HL-60 (cell line): ENCODE data around the gene ZNF622.

Source experiments
- GABPA ChIP-seq: IDR thresholded peaks from 2 replicates; pipeline ENCODE4 v1.6.1; 2012; ENCODE audit warnings: low read depth
- POLR2AphosphoS5 ChIP-seq: IDR thresholded peaks from 2 replicates; pipeline ENCODE4 v1.6.1; 2012; ENCODE audit warnings: low read depth
- TF ChIP-seq, protein P1 (sequence below): IDR thresholded peaks from one replicate; pipeline ENCODE4 v1.5.1; 2011; ENCODE audit warnings: low read length, control low read depth, inconsistent platforms; ENCODE audit not compliant: insufficient read depth
- TF ChIP-seq, protein P2 (sequence below): IDR thresholded peaks from 2 replicates; pipeline ENCODE4 v1.6.1; 2012; ENCODE audit warnings: low read depth; ENCODE audit not compliant: insufficient replicate concordance

DNA sequence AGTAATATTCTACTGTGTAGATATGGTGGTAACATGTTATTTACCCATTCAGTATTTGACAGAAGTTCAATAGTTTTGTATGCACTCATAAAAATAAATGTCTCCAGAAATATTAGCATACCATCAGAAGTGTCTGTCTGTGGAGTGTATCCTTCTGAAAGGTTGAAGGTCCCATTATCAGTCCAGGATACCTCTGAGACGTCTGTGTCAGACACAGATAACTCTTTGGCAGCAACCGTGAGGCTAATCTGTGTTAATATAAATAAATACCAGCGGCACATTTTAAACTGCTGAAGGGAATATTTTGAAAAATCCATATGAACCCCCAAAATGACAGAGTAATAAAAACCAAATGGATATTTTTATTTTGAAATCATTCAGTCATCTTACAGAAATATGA lies 11.9 kb upstream of the ZNF622 start:
- TF ChIP-seq, protein P1, sequence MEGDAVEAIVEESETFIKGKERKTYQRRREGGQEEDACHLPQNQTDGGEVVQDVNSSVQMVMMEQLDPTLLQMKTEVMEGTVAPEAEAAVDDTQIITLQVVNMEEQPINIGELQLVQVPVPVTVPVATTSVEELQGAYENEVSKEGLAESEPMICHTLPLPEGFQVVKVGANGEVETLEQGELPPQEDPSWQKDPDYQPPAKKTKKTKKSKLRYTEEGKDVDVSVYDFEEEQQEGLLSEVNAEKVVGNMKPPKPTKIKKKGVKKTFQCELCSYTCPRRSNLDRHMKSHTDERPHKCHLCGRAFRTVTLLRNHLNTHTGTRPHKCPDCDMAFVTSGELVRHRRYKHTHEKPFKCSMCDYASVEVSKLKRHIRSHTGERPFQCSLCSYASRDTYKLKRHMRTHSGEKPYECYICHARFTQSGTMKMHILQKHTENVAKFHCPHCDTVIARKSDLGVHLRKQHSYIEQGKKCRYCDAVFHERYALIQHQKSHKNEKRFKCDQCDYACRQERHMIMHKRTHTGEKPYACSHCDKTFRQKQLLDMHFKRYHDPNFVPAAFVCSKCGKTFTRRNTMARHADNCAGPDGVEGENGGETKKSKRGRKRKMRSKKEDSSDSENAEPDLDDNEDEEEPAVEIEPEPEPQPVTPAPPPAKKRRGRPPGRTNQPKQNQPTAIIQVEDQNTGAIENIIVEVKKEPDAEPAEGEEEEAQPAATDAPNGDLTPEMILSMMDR = no peak
- TF ChIP-seq POLR2AphosphoS5 (no peak), GABPA (no peak)
- TF ChIP-seq, protein P2, sequence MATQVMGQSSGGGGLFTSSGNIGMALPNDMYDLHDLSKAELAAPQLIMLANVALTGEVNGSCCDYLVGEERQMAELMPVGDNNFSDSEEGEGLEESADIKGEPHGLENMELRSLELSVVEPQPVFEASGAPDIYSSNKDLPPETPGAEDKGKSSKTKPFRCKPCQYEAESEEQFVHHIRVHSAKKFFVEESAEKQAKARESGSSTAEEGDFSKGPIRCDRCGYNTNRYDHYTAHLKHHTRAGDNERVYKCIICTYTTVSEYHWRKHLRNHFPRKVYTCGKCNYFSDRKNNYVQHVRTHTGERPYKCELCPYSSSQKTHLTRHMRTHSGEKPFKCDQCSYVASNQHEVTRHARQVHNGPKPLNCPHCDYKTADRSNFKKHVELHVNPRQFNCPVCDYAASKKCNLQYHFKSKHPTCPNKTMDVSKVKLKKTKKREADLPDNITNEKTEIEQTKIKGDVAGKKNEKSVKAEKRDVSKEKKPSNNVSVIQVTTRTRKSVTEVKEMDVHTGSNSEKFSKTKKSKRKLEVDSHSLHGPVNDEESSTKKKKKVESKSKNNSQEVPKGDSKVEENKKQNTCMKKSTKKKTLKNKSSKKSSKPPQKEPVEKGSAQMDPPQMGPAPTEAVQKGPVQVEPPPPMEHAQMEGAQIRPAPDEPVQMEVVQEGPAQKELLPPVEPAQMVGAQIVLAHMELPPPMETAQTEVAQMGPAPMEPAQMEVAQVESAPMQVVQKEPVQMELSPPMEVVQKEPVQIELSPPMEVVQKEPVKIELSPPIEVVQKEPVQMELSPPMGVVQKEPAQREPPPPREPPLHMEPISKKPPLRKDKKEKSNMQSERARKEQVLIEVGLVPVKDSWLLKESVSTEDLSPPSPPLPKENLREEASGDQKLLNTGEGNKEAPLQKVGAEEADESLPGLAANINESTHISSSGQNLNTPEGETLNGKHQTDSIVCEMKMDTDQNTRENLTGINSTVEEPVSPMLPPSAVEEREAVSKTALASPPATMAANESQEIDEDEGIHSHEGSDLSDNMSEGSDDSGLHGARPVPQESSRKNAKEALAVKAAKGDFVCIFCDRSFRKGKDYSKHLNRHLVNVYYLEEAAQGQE = no peak
